ACHN (cell line): ENCODE results near the gene RASL11B.

Experiments used
- DNase-seq: peaks from one replicate; pipeline ENCODE4 v3.0.0-alpha.2; 2015
- in situ Hi-C: cut with HindIII; loops from 2 replicates; pipeline ENCODE4 v1.10.0; 2017; ENCODE audit warnings: low sequenced_read_pairs, low pct_ligation_motif_present, low pct_unique_long_range_greater_than_20kb

The RASL11B gene

DNA sequence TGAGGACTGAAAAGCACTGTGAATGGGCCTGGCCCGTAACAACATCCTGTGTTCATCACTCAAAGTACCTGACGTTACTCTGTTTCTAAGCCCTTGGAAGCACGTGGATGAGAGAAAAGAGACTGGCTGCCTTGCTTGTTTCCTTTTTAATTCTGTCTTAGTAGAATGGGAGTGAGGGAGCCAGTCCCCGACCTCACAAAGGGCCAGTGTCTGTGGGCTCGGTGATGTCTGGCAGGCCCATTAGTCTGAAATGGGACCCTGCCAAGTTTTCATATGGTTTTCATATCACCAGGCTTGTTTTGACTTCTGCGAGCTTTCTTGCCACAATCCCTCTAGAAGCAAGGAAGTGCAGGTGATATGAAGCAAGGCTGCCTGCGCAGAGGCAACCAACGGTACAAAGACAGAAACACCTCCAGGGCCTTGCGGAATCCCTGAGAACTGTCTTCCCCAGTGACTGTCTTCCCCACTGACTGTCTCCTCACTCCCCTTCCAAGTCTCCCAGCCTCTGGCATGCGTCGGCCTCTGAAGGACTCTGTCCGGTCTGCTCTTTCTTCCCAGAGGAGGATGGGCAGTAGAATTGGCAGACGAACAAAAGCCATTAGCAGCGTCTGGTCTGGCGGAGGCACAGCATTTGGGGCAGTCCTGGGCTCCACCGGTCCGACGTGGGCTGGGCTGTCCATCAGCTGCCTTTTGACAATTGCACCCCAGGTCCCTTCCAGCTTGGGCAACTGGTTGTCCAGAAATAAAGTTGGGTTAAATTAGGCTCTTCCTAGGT is 20.2 kb upstream of the RASL11B start:
- in situ Hi-C loops, result no loop called here
- DNase-seq, result no peak

DNA sequence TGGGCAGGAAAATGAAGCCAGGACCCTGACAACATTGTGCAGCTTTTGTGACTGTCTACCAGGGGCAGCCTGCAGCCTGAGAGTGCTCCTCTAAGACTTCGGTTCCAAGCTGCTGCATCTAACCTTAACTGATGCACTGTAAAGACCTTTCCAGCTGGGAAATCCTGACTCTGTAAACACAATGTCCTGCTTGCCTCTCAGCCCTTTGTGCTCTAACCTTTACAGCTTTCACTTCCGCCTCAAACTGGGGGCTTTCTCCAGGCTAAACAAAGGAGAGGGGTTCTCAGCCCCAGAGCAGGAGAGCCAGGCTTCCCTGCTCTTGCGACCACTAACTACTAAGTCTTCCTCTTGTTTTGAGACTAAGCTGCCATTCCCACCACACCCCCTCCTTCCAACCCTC is 19.3 kb upstream of the RASL11B start:
- in situ Hi-C loops, result no loop called here

DNA sequence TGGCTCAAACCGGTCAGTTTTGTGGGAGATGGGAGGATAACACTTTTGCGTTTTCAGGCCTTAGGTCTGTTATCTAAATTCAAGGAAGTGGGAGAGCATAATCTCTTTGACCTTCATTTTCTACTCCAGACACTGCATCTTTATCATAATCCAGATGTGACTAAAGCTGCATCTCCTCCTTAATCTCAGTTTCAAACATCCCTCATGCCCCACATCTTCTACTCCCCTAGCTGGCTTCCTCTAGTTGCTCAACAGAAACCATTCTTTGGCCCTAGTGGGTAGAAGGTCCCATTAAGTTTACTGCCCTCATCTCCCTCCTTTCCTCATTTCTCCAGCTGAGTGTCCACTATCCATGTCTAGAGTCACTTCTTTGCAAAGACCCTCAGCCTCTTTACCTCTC is 18.8 kb upstream of the RASL11B start:
- DNase-seq, result no peak

More for the DNA sequence above, 19.3 kb upstream of the RASL11B start:
- no peak for DNase-seq

DNA sequence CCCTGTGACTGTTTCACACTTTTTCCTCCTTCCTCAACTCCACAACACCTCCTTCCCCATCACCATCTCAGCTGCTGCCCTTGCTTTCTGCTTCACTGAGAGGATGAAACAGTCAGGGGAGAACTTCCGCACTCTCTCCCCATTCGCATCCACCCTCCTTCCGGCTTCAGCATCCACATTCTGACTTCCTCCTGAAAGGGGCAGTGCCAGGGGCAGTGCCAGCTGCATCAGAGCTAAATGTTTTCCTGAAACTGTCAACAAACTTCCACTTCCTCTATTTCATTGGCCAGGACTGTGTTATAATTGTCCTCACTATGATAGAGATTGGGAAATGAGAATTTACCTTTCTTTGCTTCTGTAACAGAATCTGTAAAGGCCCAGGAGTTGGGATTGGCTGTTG is 18.2 kb upstream of the RASL11B start:
- in situ Hi-C loops, result no loop called here

More for the DNA sequence above, 18.8 kb upstream of the RASL11B start:
- in situ Hi-C loops, result no loop called here

DNA sequence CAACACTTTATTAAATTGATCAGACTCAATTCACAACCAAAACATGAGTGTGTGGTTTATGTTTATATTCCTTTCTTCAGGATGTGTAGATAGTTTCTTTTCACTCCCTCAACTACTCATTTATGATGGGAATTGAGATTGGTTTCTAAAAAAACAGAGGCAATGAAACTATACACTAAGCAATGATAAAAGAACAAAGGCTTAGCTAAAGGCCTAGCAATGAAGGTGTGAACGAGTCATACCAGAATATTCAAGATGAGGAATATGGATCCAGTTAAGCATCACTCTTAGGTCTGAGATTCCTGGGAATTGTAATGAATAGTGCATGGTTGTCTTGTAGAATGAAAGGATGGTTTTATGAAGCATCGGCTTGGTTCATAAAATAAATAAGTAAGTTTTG is 17.5 kb upstream of the RASL11B start:
- in situ Hi-C loops, result no loop called here
- no peak for DNase-seq

More for the DNA sequence above, 18.2 kb upstream of the RASL11B start:
- no peak for DNase-seq

DNA sequence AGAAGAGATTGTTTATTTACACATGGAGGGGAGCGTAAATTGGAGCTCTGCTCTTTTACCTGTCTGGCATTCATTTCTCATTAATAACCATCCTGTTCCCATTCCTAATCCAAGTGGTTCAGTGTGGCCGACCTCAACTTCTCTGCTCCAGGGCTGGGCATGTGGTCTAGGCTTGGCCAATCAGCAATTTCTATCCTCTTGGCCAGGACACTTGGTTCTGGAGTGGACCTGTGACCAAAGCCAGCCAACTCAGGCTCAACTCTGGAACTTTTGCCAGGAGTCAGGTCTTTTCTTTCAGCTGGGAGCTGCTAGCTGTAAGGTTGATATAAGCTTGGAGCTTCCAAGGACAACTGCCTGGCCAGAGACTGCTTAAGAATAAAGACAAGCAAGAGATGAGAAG is 15.6 kb upstream of the RASL11B start:
- in situ Hi-C loops, result no loop called here
- no peak for DNase-seq

DNA sequence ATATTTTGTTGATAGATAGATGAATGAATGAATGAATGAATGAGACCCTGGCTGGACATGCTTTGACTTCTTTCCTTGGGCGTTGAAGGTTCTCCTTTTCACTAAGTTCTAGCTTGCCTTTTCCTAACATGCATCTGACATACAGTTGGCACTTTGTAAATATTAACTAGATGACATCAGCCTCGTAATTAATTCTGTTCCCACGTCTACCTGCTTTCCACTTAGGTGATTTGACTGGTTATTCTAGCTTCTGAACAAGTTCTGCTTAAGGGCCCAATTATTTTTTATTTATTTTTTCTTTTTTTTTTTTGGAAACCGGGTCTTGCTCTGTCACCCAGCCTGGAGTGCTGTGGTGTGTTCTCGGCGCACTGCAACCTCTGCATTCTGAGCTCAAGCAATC is 13.9 kb upstream of the RASL11B start:
- in situ Hi-C loops, result no loop called here
- no peak for DNase-seq

DNA sequence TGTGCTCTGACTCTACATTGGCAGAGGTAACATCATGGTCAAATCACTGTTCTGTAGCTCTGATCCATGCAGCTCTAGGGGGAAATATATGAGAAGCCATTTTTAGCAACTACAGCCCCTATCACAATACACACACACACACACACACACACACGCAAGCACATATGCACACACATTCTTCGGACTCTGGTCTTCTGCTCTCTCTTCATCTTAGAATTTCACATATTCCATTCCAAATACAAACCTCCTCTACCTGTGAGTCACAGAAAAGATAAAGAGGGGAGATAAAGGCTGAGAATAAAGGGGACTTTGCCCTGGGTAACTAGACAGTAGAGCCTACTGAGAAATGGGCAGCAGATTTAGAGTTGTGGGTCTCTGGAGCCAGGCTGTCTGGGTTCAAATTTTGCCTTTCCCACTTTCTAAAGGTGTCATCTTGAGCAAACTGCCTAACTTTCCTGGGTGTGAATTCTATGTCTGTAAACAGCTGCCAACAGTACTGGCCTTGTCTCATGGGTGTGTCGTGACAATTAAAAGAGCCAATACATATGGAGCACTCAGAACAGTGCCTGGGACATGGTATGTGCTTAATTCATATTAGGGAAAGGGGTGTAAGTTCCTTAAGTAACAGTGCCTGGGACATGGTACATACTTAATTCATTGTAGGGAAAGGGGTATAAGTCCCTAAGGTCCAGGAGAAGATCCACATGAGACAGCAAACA is 11.6 kb upstream of the RASL11B start:
- in situ Hi-C loops, result no loop called here
- no peak for DNase-seq

DNA sequence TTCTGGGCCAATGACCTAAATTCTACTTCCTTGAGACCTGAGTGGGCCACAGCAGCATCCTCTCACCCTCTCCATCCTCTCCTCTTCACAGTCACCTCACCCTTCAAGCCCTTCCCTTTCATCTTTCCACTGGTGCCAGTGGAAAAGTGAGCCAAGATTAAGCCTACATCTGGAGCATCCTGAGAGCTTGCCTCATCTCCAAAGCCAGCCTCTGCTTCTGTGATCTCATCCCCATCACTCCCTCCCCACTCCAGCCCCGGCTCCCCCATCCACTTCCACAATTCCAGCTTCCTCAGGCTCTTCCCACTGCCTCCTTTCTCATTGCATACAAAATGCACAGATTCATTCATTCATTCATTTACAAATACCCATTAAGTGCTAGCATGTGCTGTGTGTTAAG is 10.1 kb upstream of the RASL11B start:
- in situ Hi-C loops, result no loop called here
- DNase-seq, result no peak

DNA sequence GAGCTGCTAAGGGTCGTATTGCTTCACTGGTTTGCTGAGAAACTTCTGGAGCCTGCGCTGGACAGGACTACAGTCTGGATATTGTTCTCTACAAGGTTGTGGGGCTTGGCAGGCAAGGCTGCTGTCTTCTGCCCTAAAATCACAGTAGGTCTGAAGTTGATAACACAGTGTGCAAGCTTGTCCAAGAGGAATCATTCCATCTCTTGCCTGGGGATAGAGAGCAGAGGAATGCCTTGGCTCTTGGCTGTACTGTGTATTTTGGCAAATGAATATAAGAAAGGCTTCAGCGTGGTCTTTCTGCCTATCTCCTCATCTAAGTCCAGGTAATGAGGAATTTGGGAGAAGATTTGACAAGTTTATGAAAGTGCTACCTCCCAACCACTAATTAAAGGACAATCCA is 9.4 kb upstream of the RASL11B start:
- in situ Hi-C loops, result no loop called here
- no peak for DNase-seq

DNA sequence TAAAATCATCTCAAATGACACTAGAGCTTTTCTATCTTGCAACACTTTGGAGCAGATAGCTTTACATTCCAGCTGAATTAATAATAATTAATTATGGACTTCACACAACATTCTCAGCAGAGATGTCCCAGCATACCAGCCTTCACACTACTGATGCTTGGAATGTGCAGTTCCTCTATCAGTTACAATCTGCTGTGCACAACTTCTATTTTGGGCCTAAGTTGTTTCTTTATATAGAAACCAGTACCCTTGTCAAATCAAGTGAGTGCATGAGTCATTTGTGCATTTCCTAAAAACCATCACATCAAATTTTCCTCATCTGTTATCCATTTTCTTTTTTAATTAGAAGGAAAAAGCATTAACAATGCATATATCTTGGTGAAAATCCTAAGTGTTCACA is 8.8 kb upstream of the RASL11B start:
- DNase-seq, result no peak
- in situ Hi-C loops, result no loop called here

DNA sequence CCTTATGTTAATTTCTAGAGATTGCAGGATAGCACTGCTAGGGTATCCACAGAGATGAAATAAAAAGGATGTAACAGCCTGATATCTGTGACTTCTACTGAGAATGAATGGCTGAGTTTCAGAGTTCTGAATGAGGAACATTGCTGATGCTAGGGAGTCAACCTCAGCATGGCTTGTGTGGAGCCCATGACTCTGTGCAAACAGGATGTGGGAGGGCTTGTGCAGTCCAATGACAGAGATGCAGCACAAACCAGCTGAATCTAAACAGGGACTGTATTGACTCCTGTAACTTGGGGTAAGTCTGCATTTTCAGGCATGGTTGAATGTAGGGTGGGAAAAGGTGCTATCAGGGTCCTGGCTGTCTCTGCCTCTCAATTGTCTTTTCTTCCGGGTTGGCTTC is 5.3 kb upstream of the RASL11B start:
- DNase-seq, result no peak
- in situ Hi-C loops, result no loop called here

DNA sequence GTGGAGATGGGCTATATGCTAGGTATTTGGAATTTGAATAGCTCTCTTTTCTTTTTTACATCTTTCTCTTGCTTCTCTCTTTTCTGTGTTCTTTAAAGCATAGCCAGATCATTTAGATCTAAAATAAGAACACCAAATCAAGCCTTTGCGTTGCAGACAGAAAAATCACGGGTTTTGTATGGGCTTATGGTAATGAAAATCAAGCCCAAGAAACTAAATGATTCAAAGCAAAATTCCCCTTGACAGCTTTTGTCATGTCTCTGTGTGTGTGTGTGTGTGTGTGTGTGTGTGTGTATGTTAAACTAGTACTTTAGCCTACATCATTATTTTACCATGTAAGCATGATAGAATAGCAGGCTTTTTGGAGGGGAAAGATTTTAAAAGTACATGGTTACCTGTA is 1.8 kb upstream of the RASL11B start:
- in situ Hi-C loops, result no loop called here
- no peak for DNase-seq

DNA sequence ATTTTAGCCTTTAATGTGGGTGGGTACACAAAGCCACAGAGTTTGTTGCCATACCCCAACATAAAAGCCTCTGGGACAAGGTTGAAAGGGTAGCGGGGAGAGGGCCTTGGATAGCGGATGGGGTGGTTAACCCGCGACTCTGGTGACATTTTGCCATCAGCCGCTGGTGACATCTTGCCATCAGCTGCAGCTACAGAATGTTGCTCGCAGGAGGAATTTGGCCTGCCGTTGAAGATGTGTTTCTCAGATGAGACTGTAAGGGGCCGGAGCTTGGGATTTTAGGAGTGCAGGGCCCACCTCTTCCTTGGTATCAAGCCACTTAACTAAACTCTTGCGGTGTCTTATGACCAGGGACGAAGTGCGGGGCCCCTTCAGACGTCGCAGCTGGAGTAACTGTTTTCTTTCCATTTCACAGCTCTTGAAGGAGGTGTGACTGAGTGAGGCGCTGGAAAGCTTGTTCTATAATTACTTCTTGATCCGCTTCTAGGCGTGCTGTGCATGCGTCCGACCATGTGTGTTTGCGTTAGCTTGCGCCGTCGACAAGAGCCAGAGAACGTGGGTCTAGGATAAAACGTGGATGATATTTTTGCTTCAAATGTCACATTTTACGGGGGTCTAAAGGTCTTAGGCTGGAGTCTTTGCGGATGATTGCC is 820 bp upstream of the RASL11B start:
- in situ Hi-C loops, result no loop called here
- DNase-seq, result no peak

DNA sequence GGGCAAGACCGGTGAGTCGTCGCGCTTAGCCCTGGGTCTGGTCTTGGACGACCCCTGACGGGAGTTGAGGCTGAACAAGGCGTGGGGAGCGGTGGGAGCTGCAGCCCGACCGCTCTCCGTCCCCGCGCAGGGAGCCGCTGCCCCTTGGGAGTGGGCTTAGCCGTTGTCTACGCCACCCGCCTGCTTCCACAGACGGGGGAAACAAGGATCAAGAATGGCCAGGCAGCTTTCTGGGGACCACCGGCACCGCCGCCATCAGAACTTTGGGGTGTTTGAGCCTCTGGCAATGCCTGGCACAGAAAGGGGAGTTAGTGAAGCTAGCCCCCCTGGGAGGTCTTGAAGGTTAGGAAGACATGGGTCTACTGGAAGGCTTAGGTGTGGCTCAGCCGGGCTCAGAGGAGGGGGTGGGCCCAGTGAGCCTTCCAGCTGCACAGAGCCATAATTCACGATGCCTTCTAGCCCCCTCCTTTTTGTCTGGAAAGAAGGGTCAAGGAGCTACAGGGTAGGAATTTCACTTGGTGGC is 583 bp downstream of the RASL11B start:
- in situ Hi-C loops, result no loop called here

DNA sequence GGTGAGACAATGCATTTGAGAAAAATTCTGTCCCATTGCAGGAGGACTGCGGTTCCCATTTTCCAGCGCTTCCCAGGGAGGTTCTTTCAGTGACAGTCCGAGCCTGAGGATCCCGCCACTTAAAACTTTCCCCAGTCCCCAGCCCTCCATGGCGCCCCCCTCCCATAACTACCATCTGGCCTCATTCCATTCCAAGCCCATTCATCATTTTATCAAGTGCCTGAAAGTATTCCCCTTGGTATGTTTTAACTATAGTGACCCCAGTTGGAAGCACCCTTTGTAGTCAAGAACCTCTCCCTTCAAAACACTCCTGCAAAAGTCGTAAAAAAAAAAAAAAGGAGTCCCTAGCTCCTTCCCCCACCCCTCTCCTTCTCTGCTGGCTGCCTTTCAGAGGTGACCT is 1.2 kb downstream of the RASL11B start:
- DNase-seq, result no peak
- in situ Hi-C loops, result no loop called here

More for the DNA sequence above, 583 bp downstream of the RASL11B start:
- DNase-seq, result no peak

DNA sequence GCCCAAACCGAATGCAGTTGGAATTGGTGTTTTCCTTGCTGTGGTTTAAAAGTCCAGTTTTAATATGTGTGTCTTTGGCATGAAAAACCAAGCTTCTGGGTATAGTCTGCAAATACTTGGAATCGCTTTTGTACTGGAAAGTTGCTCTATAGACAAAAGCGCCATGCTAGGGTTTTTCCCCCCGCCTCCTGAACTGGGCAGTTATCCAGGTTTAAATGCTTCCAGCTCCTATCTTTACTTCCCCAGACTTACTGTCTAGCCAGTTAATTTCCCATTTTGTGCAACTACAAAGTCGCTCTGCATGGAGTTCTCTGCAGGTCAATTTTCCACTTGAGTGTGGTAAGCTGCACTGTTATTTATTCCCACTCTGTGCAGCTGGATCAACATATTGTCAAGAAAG is 2.7 kb downstream of the RASL11B start:
- in situ Hi-C loops, result no loop called here
- DNase-seq, result no peak

DNA sequence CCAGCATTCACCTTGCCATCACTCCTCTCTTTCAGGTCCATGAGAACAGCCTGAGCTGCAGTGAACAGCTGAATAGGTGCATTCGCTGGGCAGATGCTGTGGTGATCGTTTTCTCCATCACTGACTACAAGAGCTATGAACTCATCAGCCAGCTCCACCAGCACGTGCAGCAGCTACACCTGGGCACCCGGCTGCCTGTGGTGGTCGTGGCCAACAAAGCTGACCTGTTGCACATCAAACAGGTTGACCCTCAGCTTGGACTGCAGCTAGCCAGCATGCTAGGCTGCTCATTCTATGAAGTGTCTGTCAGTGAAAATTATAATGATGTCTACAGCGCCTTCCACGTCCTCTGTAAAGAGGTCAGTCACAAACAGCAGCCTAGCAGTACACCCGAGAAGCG is 3.2 kb downstream of the RASL11B start:
- in situ Hi-C loops, result no loop called here
- DNase-seq, result no peak

DNA sequence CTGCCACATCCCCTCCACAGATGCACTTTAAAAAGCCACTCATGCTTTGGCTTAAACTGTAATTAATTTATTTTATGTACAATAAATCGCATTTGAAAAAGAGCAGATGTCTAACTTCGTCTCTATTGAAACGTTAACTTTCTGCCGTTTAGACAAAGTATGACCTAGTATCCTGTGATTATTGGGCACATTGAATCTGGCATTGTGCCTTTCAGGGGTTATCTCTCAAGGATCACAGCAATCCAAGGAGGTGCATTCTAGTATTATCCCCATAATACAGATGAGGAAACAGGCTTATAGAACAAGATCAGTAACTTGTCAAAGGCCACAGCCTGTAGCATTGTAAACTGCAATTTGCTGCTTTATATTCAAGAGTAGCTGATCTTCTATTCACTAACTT is 4.6 kb downstream of the RASL11B start:
- DNase-seq, result no peak
- in situ Hi-C loops, result no loop called here
